Hematopoietic multipotent progenitor cell treated with erythropoietin and hydrocortisone succinate and interleukin-3 and kit ligand, for 17 days (in vitro differentiated cells): Measurements from ENCODE around the gene RNU1-2.
"Not testable (repeated sequence)": the region's sequence is repeated elsewhere in the genome, so short reads cannot be mapped to it uniquely, and the experiment has no call there.

Source experiments
- DNase-seq: peaks from one replicate; pipeline ENCODE4 v3.0.0-alpha.2; 2015; ENCODE audit warnings: low spot score

The RNU1-2 gene

GRCh38 chr1:16888860-16889816 lies 6.6 kb upstream of the RNU1-2 start:
- DNase-seq = no peak

- not testable (repeated sequence) for DNase-seq
Observed at GRCh38 chr1:16890539-16891021, 5.2 kb upstream of the RNU1-2 start.

GRCh38 chr1:16891057-16891456 lies 4.7 kb upstream of the RNU1-2 start:
- not testable (repeated sequence) for DNase-seq

GRCh38 chr1:16892978-16893525 lies 2.7 kb upstream of the RNU1-2 start:
- DNase-seq = not testable (repeated sequence)

GRCh38 chr1:16893796-16894195 lies 2.0 kb upstream of the RNU1-2 start:
- not testable (repeated sequence) for DNase-seq

- not testable (repeated sequence) for DNase-seq
Observed at GRCh38 chr1:16894338-16894737, 1.4 kb upstream of the RNU1-2 start.

GRCh38 chr1:16895233-16895597 lies 565 bp upstream of the RNU1-2 start:
- DNase-seq = not testable (repeated sequence)

- DNase-seq = peak; percentile 73
Observed at GRCh38 chr1:16896316-16897055, 706 bp downstream of the RNU1-2 start.

GRCh38 chr1:16897653-16898052 lies 1.9 kb downstream of the RNU1-2 start:
- not testable (repeated sequence) for DNase-seq

- not testable (repeated sequence) for DNase-seq
Observed at GRCh38 chr1:16898298-16898697, 2.5 kb downstream of the RNU1-2 start.

GRCh38 chr1:16899020-16899419 lies 3.2 kb downstream of the RNU1-2 start:
- not testable (repeated sequence) for DNase-seq

- no peak for DNase-seq
Observed at GRCh38 chr1:16900751-16901150, 5.0 kb downstream of the RNU1-2 start.

GRCh38 chr1:16901371-16901770 lies 5.6 kb downstream of the RNU1-2 start:
- DNase-seq = not testable (repeated sequence)

GRCh38 chr1:16903054-16903453 lies 7.3 kb downstream of the RNU1-2 start:
- no peak for DNase-seq

- no peak for DNase-seq
Observed at GRCh38 chr1:16903458-16903796, 7.6 kb downstream of the RNU1-2 start.

GRCh38 chr1:16904560-16905109 lies 8.9 kb downstream of the RNU1-2 start:
- DNase-seq = peak; percentile 94

GRCh38 chr1:16905110-16905867 lies 9.5 kb downstream of the RNU1-2 start:
- peak; percentile 66 for DNase-seq

- DNase-seq = no peak
Observed at GRCh38 chr1:16905868-16906702, 10.3 kb downstream of the RNU1-2 start.

- DNase-seq = no peak
Observed at GRCh38 chr1:16906873-16907272, 11.1 kb downstream of the RNU1-2 start.
